GM21737 (cell line): Measurements from ENCODE around the gene ATP13A4.

Source experiments
- ATAC-seq: cut with Tn5 transposase; IDR thresholded peaks from one replicate; pipeline ENCODE4 v1.9.1; 2021; ENCODE audit warnings: mild to moderate bottlenecking, moderate library complexity; ENCODE audit not compliant: unreplicated experiment

ATP13A4 gene

GRCh38 chr3:193400304-193400703, 154.4 kb downstream of the ATP13A4 start:
- no peak for ATAC-seq

GRCh38 chr3:193396451-193397244, 158.0 kb downstream of the ATP13A4 start:
- ATAC-seq: no peak

GRCh38 chr3:193391902-193392301, 162.8 kb downstream of the ATP13A4 start:
- ATAC-seq: no peak

GRCh38 chr3:193389335-193389734, 165.4 kb downstream of the ATP13A4 start:
- no peak for ATAC-seq

- ATAC-seq: no peak
Observed at GRCh38 chr3:193388361-193388760, 166.3 kb downstream of the ATP13A4 start.

- no peak for ATAC-seq
Observed at GRCh38 chr3:193387596-193387995, 167.1 kb downstream of the ATP13A4 start.

GRCh38 chr3:193378706-193379105, 176.0 kb downstream of the ATP13A4 start, which contains the start of gene ATP13A5:
Gene ATP13A5, minus strand, starts transcription at chr3:193378753. Its CDS starts 28 bp downstream, at chr3:193378725.
- no peak for ATAC-seq

GRCh38 chr3:193377591-193377990, 177.1 kb downstream of the ATP13A4 start:
- no peak for ATAC-seq

- no peak for ATAC-seq
Observed at GRCh38 chr3:193375614-193376013, 179.1 kb downstream of the ATP13A4 start.

- ATAC-seq: no peak
Observed at GRCh38 chr3:193372783-193373182, 181.9 kb downstream of the ATP13A4 start.

- no peak for ATAC-seq
Observed at GRCh38 chr3:193367868-193368267, 186.8 kb downstream of the ATP13A4 start.

- no peak for ATAC-seq
Observed at GRCh38 chr3:193357291-193357690, 197.4 kb downstream of the ATP13A4 start.

GRCh38 chr3:193354423-193354822, 200.3 kb downstream of the ATP13A4 start:
- ATAC-seq: no peak
